IMR-90 (cell line): ENCODE results near the gene TUBB6.

Experiments
- CHD1 ChIP-seq: IDR thresholded peaks from 2 replicates; pipeline ENCODE4 v1.6.1; 2012; ENCODE audit warnings: low read depth, low read length, improper control_type of control experiment
- CTCF ChIP-seq: conservative IDR thresholded peaks from 2 replicates; pipeline ENCODE4 v1.5.1; 2012; ENCODE audit warnings: mild to moderate bottlenecking, low read depth, low read length, improper control_type of control experiment
- POLR2A ChIP-seq: IDR thresholded peaks from 2 replicates; pipeline ENCODE4 v1.6.1; 2012; ENCODE audit warnings: mild to moderate bottlenecking, low read depth, low read length

GRCh38 chr18:12305211-12305610 is 2.8 kb upstream of the TUBB6 start:
- TF ChIP-seq CTCF (no peak), CHD1 (no peak), POLR2A (no peak)
